T-helper 2 cell (primary cell): ENCODE data around the gene HOMER3.

Source experiments
- DNase-seq, 5 experiments: peaks; one replicate each; pipeline versions ENCODE4 v3.0.0 to v3.0.0-alpha.2; 2012 to 2022
- total RNA-seq, 2 donors: gene quantifications; one replicate each; lab custom pipeline; 2026; lab: John Stamatoyannopoulos, UW

The HOMER3 gene
- total RNA-seq = 0.31 to 0.54 reads per million in 2 donors

DNA sequence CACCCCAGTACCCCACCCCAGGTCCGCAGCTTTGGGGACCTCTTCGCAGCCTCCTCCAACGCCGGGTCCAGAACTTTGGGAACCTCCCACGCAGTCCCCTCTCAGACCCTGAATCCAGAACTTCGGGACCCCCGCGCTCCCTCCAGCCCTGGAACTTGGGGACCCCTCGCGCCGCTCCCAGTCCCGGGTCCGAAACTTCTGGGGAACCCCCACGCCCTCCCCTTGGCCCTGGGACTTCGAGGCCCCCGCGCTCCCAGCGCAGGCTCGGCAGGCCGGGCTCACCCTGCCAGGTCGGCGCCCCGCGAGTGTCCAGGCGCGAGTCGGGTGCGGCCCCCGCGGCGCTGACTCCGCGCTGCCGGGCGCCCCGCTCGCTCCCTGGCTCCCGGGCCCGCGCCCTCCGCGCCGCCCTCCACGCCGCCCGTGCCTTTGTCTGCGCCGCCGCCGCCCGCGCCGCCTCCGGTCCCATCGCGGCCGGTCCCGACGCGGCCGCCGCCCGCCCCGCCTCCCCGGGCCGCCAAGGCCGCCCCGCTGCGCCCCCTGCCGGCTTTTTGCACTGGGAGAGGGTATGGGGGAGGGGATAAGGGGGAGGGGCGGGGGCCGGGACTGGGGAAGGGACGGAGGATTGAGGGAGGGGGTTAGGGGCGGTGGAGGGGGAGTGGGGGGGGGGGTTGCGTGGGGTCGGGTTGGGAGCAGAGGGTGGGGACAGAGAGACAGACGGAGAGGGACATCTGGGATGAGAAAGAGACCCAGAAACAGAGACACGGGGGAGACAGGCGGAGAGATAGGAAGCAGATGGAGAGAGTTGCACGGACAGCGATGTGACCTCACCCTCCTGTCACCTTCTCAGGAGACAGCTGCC is at the start of gene HOMER3:
HOMER3 (minus strand) TSS at position 449 of the 859 bp plus-strand sequence. CDS start 2,235 bp downstream, outside the sequence.
- peak; percentile 49 to 66 (median 58) for DNase-seq

GRCh38 chr19:18990128-18990708 is 49.2 kb upstream of the HOMER3 start:
- peak in 1 of 5 experiments; percentile 7 for DNase-seq

DNA sequence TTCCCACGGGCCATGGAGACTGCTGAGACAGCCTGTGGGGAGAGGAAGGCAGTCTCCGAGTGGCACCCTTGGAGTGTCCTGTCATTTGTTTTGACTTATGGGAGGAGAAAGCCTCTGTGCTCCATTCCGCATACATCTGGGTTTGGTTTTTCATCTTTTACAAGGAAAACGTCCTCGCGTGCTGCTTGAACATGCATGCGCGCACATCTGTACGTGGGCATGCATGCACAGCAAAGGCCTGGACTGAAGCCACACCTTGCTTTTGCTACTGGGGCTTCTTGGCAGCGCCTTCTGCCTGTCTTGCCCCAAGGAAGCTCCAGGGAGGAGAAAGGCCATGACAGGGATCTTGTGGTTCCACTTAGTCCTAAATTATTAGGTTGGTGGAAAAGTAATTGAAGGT is 48.3 kb upstream of the HOMER3 start:
- DNase-seq = no peak

- no peak for DNase-seq
These were observed 46.4 kb upstream of the HOMER3 start for GRCh38 chr19:18987456-18987855.

GRCh38 chr19:18985257-18985656 is 44.2 kb upstream of the HOMER3 start:
- no peak for DNase-seq

DNA sequence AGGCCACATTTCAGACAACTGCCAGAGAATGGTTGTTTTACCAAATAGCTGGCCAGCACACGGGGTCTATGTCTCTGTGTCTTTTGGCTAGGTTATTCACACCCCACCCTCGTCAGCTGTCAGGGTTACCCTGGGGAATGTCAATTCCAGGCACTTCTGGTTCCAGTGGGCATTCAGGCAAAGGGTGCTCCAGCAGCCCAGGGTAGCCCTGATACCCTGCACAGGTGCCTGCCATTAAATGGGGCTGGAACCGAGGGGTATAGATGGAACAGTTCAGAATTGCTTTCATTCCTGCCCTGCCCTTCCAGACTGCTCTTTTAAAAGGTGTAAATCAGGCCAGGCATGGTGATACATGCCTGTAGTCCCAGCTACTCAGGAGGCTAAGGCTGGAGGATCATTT is 43.2 kb upstream of the HOMER3 start:
- no peak for DNase-seq

DNA sequence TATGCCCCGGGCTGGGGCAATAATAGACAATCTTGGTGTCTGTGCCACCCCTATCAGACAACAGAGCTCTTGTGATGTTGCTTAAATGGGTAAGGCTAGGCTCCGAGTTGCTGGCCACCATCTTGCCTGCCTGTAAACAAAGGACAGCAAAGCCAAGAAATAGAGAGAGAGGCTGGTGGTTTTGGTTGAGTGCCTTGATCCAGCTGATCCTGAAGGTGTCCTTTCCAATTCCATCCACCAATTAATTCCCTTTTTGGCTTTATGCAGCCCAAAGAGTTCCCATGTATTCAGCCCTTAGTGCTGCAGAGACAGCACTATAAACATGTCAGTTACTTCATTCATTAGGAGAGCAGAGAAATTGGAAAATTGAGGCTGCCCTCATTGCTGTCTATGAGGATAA is 41.7 kb upstream of the HOMER3 start:
- DNase-seq = no peak

- no peak for DNase-seq
These were observed 39.5 kb upstream of the HOMER3 start for GRCh38 chr19:18980432-18981020.

DNA sequence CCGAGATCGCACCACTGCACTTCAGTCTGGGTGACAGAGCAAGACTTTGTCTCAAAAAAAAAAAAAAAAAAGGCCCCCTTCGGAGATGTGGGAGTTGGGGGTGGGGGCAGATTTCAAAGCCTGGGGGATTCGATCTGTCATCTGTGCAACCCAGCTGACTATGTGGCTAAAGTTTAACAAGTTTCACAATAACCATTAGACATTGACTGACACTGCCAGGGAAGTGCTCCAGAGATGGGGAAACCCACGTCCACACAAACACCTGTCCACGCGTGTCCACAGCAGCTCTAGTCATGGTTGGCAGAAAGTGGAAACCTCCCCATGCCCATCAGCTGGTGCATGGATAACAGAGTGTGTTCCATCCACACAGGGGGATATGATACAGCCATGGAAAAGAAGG is 37.6 kb upstream of the HOMER3 start:
- DNase-seq = no peak

DNA sequence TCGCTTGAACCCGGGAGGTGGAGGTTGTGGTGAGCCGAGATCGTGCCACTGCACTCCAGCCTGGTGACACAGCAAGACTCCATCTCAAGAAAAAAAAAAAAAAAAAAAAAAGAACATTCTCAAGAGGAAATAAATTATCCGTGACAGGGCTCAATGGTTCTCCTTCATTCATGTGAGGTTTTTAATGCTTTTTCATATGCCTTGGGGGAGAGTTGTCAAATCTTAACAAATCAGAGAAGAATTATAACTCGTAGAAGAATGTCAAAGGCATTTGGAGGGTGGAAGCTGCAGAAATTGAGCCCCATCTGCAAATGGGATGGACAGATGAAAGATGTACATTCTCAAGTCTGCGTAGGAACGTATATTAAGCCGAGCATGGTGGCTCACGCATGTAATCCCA is 34.9 kb upstream of the HOMER3 start:
- DNase-seq = no peak

- no peak for DNase-seq
These were observed 34.0 kb upstream of the HOMER3 start for GRCh38 chr19:18975011-18975410.

- DNase-seq = no peak
These were observed 31.8 kb upstream of the HOMER3 start for GRCh38 chr19:18972851-18973250.

DNA sequence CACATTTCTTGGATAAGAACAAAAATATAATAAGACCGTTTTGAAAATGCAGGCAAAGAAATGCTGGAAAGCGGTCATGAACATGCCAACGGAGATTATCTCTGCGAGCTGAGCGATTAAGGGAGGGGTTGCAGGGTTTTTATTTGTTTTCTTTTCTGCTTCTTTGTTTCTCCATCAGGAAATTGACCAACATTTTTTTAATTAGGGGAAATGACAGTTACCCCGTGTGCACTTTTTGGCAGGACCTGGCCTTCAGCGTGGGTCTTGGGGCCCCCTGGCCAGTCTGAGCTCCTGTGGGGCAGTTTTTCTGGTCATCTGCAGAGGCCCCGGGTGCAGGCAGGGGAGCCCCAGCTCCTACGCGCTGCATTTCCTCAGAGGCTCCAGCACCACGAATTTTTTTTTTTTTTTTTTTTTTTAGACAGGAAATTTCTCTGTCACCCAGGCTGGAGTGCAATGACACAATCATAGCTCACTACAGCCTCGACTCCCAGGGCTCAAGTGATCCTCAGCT is 31.3 kb upstream of the HOMER3 start:
- no peak for DNase-seq

DNA sequence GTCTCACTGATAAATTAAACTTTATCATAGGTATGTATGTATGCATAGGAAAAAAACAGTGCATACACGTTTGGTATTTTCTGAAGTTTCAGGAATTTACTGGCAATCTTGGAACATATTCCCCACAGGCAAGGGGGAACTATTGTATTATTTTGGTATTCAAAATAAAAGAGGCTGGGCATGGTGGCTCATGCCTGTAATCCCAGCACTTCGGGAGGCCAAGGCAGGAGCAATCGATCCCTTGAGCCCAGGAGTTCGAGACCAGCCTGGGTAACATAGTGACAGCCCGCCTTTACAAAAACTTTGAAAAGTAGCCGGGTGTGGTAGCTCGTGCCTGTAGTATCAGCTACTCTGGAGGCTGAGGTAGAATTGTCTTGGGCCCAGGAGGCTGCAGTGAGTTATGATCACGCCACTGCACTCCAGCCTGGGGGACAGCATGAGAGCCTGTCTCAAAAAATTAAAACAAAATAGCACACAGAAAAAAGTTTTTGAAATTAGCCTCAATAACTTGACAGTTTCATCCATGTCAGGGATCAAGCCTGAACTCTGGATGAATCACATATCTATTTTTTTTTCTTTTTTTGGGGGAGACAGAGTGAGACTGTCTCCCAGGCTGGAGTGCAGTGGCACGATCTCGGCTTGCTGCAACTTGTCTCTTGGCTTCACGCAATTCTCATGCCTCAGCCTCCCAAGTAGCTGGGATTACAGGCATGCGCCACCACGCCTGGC is 29.1 kb upstream of the HOMER3 start:
- DNase-seq = no peak

DNA sequence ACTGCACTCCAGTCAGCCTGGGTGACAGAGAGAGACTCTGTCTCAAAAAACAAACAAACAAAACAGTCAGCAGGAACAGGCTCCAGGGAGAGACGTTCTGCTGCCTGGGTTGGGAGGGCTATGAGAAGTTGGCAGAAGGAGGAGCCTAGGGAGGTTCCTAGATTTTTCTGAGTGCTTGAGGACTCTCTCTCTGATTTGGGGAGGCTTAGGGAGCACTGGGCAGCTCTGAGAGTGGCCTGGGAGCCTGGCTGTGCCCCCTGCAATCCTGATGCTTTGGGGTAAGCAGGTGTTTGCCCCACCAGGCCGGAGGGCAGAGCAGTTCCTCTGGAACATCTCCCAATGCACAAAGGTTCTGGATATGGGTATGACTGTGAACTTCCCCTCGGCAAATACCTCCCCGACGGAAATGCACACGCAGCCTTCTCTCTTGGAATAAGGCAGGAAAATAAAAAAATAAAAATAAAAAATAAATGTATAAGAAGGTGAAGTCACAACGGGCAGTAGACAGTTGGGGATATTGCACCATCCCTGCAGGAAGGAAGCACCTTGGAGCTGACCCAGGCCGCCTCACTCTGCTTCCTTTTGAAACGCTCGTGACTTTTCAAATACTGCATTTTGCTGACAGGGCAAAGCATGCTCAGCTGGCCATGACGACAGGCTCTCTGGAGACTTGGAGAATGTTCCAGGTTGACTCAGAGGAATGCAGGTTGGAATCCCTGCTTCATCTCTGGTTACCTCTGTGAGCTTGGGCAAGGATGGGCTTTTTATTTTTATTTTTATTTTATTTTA is 26.5 kb upstream of the HOMER3 start:
- DNase-seq = no peak

GRCh38 chr19:18966307-18966706 is 25.3 kb upstream of the HOMER3 start:
- no peak for DNase-seq

- DNase-seq = no peak
These were observed 23.1 kb upstream of the HOMER3 start for GRCh38 chr19:18964121-18964520.

- DNase-seq = peak in 1 of 5 experiments; percentile 38
These were observed 21.0 kb upstream of the HOMER3 start for GRCh38 chr19:18961767-18962620.

DNA sequence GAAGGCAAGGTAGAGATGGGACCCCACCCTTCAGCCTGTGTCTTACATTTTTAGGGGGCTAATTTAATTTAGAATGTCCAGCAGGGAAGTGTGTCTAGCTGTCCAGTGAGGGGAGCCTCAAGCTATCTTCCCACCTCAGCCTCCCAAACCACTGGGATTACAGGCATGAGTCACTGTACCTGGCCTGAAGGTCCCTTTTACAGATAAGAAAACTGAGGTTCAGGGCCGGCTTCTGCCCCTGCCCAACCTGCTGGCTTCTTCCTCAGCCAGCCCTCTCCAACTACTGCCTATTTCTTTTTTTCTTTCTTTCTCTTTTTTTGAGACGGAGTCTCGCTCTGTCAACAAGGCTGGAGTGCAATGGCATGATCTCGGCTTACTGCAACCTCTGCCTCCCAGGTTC is 19.4 kb upstream of the HOMER3 start:
- DNase-seq = no peak

GRCh38 chr19:18955042-18955441 is 14.0 kb upstream of the HOMER3 start:
- no peak for DNase-seq

DNA sequence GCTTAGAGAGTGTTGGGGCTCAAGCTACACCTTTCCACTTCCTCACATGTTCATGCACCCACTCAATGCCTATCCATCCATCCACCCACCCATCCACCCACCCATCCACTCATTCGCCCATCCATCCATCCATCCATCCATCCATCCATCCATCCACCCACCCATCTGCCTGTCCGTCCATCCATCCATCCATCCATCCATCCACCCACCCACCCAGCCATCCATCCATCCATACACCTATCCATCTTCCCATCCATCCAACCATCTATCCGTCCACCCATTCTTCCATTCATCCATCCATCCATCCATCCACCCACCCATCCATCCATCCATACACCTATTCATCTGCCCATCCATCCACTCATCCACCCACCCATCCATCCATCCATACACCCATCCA is 13.1 kb upstream of the HOMER3 start:
- DNase-seq = no peak
